OCI-LY3 (cell line): ENCODE data around the gene STARD13.

Experiments used
- H2AFZ ChIP-seq: fragments of 200-600, 300-600 bp; shearing (Covaris generic); 2 replicates; pipeline ENCODE4 v1.6.0; 2014; ENCODE audit warnings: antibody characterized with exemption, low read depth, low read length
- H3K27ac ChIP-seq: fragments of 200-600, 300-600 bp; sonication (generic); 2 replicates; pipeline ENCODE4 v1.5.1; 2014; ENCODE audit warnings: mild to moderate bottlenecking, low read length, moderate library complexity, mixed read lengths
- H3K27me3 ChIP-seq: fragments of 200-600, 300-600 bp; sonication (generic); 2 replicates; pipeline ENCODE4 v1.6.1; 2014; ENCODE audit warnings: low read depth, low read length, mixed read lengths
- H3K36me3 ChIP-seq: fragments of 200-600, 300-600 bp; sonication (generic); replicated peaks from 2 replicates; pipeline ENCODE3; 2014; ENCODE audit warnings: low read depth, low read length, mixed read lengths
- H3K4me1 ChIP-seq: fragments of 300-600, 200-600 bp; sonication (generic); 2 replicates; pipeline ENCODE4 v1.6.1; 2014; ENCODE audit warnings: low read length, mixed read lengths
- H3K4me2 ChIP-seq: fragments of 200-600, 300-600 bp; sonication (generic); 2 replicates; pipeline ENCODE4 v1.6.1; 2014; ENCODE audit warnings: low read length, mixed read lengths
- H3K4me3 ChIP-seq: fragments of 300-600, 200-600 bp; sonication (generic); 2 replicates; pipeline ENCODE4 v1.5.1; 2014; ENCODE audit warnings: antibody characterized with exemption, mild to moderate bottlenecking, low read length, moderate library complexity
- H3K79me2 ChIP-seq: fragments of 300-600, 200-600 bp; shearing (Covaris generic); 2 replicates; pipeline ENCODE4 v1.6.1; 2014; ENCODE audit warnings: mild to moderate bottlenecking, low read length, mixed read lengths
- H3K9ac ChIP-seq: fragments of 300-600, 200-600 bp; shearing (Covaris generic); 2 replicates; pipeline ENCODE4 v1.6.0; 2014; ENCODE audit warnings: mild to moderate bottlenecking, low read length, moderate library complexity
- H3K9me3 ChIP-seq: fragments of 200-600, 300-600 bp; shearing (Covaris generic); 2 replicates; pipeline ENCODE4 v1.6.1; 2014; ENCODE audit warnings: low read length, mixed read lengths; ENCODE audit not compliant: insufficient read depth
- H4K20me1 ChIP-seq: fragments of 200-600, 300-600 bp; sonication (generic); 2 replicates; pipeline ENCODE4 v1.6.1; 2016; ENCODE audit warnings: low read length, mixed read lengths; ENCODE audit not compliant: insufficient read depth
- EZH2phosphoT487 ChIP-seq: fragments of 200-600 bp; shearing (Covaris generic); IDR thresholded peaks from 2 replicates; pipeline ENCODE4 v1.6.1; 2018; ENCODE audit warnings: antibody characterized with exemption, mixed run types, low read depth
- TF ChIP-seq, protein P1 (sequence below): fragments of 200-600, 300-600 bp; sonication (generic); IDR thresholded peaks from 2 replicates; pipeline ENCODE4 v1.5.1; 2014; ENCODE audit warnings: antibody characterized with exemption, low read length, low read depth

Gene STARD13

DNA sequence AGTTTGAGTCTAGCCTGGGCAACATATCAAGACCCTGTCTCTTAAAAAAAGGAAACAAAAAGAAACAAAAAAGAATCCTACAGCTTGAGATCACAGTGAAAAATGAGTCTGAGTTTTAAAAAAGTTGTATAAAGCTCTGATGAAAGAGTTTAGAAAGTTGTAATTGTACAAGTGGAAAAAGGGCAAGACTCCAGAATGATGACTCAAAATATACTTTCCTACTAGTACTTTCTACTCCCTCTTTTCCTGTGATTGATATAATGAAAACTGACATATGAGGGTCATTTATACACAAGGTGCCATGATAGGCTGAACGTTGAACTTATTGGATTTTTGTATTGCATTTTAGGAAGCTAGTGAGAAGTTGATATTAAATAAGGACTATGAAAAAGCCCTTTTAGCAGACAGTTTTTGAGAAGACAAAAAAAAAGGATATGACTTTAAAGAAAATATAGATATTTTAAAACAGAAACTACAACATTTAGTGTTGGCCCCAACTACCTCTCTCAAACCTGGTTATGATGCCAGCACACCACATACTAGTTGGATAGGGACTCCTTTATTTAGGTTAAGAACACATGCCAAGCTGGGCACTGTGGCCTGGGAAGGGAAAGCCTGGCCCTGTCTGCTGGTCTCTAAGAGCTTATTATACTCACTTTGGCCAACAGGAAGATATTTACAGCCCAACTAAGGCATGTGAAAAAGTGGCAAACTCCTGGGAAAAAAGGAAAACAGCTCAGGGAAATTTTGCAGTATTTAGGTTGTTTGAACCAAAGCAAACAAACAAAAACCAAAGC, 152.7 kb downstream of the STARD13 start:
- no peak overlapping the region for H3K4me2 ChIP-seq
- no peak overlapping the region for H2AFZ ChIP-seq
- peaks cover 10% of the 10 kb centered on the region for H3K36me3 ChIP-seq
- H4K20me1 ChIP-seq = no peaks in the 10 kb centered on the region
- H3K79me2 ChIP-seq = no peaks in the 10 kb centered on the region
- H3K4me1 ChIP-seq = no peaks in the 10 kb centered on the region
- no peak overlapping the region for H3K4me3 ChIP-seq
- TF ChIP-seq, protein P1, sequence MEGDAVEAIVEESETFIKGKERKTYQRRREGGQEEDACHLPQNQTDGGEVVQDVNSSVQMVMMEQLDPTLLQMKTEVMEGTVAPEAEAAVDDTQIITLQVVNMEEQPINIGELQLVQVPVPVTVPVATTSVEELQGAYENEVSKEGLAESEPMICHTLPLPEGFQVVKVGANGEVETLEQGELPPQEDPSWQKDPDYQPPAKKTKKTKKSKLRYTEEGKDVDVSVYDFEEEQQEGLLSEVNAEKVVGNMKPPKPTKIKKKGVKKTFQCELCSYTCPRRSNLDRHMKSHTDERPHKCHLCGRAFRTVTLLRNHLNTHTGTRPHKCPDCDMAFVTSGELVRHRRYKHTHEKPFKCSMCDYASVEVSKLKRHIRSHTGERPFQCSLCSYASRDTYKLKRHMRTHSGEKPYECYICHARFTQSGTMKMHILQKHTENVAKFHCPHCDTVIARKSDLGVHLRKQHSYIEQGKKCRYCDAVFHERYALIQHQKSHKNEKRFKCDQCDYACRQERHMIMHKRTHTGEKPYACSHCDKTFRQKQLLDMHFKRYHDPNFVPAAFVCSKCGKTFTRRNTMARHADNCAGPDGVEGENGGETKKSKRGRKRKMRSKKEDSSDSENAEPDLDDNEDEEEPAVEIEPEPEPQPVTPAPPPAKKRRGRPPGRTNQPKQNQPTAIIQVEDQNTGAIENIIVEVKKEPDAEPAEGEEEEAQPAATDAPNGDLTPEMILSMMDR = no peak
- TF ChIP-seq EZH2phosphoT487 = no peak
- H3K9me3 ChIP-seq = peaks cover 17% of the 10 kb centered on the region; the same call in 1 of the 2 replicates
- no peaks in the 10 kb centered on the region for H3K27me3 ChIP-seq
- no peak overlapping the region for H3K9ac ChIP-seq
- H3K27ac ChIP-seq = no peak overlapping the region

GRCh38 chr13:33129886-33130285, 155.7 kb downstream of the STARD13 start:
- H3K4me1 ChIP-seq = no peaks in the 10 kb centered on the region
- no peak overlapping the region for H3K4me2 ChIP-seq
- no peak for TF ChIP-seq EZH2phosphoT487
- TF ChIP-seq, protein P1 = no peak
- no peaks in the 10 kb centered on the region for H3K79me2 ChIP-seq
- no peak overlapping the region for H2AFZ ChIP-seq
- no peak overlapping the region for H3K27ac ChIP-seq
- no peak overlapping the region for H3K9ac ChIP-seq
- H3K4me3 ChIP-seq = no peak overlapping the region
- peaks cover 11% of the 10 kb centered on the region; the same call in 1 of the 2 replicates for H3K9me3 ChIP-seq
- H3K27me3 ChIP-seq = no peaks in the 10 kb centered on the region
- peaks cover 10% of the 10 kb centered on the region for H3K36me3 ChIP-seq
- H4K20me1 ChIP-seq = no peaks in the 10 kb centered on the region

DNA sequence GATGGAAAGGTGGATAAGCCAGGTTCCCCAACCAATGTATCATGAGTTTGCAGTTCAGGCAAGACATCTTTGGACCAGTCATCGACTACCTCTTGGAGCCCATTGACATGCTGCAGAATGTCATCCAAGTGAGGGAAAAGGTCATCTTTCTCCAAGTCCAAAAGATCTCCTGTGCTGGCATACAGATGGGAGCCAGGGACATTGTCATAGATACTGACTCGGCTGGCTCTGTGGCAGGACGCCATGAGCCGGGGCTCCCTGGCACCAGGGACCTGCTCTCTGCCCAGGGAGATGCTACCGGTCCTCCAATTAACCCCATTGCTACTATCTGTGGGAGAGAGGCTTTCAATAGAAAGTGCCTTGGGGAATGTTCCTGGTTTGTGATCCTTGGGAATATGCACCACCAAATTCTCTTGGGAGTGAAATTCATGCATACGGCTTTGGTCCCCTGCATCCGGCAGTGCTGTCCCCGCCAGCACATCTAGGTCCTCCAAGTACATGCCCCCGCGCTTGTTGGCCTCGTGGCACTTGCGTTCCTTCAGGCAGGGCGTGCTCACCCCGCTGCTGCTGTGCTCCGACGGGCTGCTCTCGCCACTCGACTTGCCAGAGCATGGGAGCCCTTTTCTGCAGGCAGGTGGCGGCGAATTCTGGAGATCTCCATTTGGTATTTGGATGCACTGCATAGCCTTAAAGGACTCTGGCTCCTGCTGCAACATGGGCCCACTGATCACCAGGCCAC, 156.3 kb downstream of the STARD13 start:
- Histone ChIP-seq H3K9ac (no peak overlapping the region), H3K4me2 (no peak overlapping the region), H4K20me1 (no peaks in the 10 kb centered on the region), H3K4me3 (no peak overlapping the region), H3K9me3 (peaks cover 8% of the 10 kb centered on the region; the same call in 1 of the 2 replicates), H3K79me2 (no peaks in the 10 kb centered on the region), H3K27me3 (no peaks in the 10 kb centered on the region), H3K36me3 (peaks cover 10% of the 10 kb centered on the region), H2AFZ (no peak overlapping the region), H3K27ac (no peak overlapping the region), H3K4me1 (no peaks in the 10 kb centered on the region)
- TF ChIP-seq, protein P1 = no peak
- TF ChIP-seq EZH2phosphoT487 = no peak

GRCh38 chr13:33128134-33128533, 157.4 kb downstream of the STARD13 start:
- H3K9me3 ChIP-seq = peaks cover 5% of the 10 kb centered on the region; the same call in 1 of the 2 replicates
- H3K4me1 ChIP-seq = peaks cover 7% of the 10 kb centered on the region
- no peaks in the 10 kb centered on the region for H4K20me1 ChIP-seq
- no peak overlapping the region for H2AFZ ChIP-seq
- H3K36me3 ChIP-seq = peaks cover 6% of the 10 kb centered on the region
- H3K4me3 ChIP-seq = no peak overlapping the region
- TF ChIP-seq, protein P1 = no peak
- TF ChIP-seq EZH2phosphoT487 = no peak
- no peak overlapping the region for H3K4me2 ChIP-seq
- H3K27ac ChIP-seq = no peak overlapping the region
- H3K27me3 ChIP-seq = no peaks in the 10 kb centered on the region
- H3K79me2 ChIP-seq = no peaks in the 10 kb centered on the region
- no peak overlapping the region for H3K9ac ChIP-seq
